H1 (cell line): Measurements from ENCODE around the gene SH3BP5. TPM values are rescaled to one million over a fixed set of nuclear protein-coding genes. Genes with fewer than 3 reads are reported as not detected.

ENCODE experiments used
- CBX8 ChIP-seq: fragments of 300-800, 300-1000 bp; sonication (generic); IDR thresholded peaks from 2 replicates; pipeline ENCODE4 v1.7.1; 2016; ENCODE audit warnings: low read depth, low read length, borderline replicate concordance
- CEBPB ChIP-seq: IDR thresholded peaks from 2 replicates; pipeline ENCODE4 v1.6.1; 2012; ENCODE audit warnings: low read depth, low read length
- CHD1 ChIP-seq: IDR thresholded peaks from 2 replicates; pipeline ENCODE4 v1.6.1; 2012; ENCODE audit warnings: low read depth, low read length, improper control_type of control experiment
- polyA plus RNA-seq, 7 experiments: library from polyadenylated mRNA; depleted of rRNA in 3 of 7; stranded (reverse) in 5 of 7; unstranded in 2 of 7; fragments of >200 nt in 5 of 7; fragments of 200-250 nt in 2 of 7; gene quantifications; 1 replicate in 5 of 7; 2 replicates in 1 of 7; 4 replicates in 1 of 7; pipeline versions ENCODE4 v1.2.1 to v1.2.3, GENCODE V29; 2011 to 2013; ENCODE audit warnings: missing spikeins in 2 of 7, mixed read lengths in 2 of 7
- total RNA-seq: library from RNA; stranded (reverse); fragmentation: NEBNext Ultra II Directional; extraction: Animal tissue kit (Norgen Biotek cat#: 25700); gene quantifications from 2 replicates; pipeline ENCODE4 v1.2.1, GENCODE V29; 2021
- TF ChIP-seq, protein P1 (sequence below): fragments of 300-600 bp; sonication (generic); IDR thresholded peaks from 2 replicates; pipeline ENCODE4 v1.7.1; 2012; ENCODE audit warnings: low read length, moderate library complexity, mild to moderate bottlenecking, inconsistent platforms; ENCODE audit not compliant: insufficient replicate concordance

The SH3BP5 gene
- total and polyA plus RNA-seq, 2 of the 8 experiments (the other 6 are each of a cell fraction or from before 2014, with no cell fraction given) = 7.1 to 9.7 TPM

DNA sequence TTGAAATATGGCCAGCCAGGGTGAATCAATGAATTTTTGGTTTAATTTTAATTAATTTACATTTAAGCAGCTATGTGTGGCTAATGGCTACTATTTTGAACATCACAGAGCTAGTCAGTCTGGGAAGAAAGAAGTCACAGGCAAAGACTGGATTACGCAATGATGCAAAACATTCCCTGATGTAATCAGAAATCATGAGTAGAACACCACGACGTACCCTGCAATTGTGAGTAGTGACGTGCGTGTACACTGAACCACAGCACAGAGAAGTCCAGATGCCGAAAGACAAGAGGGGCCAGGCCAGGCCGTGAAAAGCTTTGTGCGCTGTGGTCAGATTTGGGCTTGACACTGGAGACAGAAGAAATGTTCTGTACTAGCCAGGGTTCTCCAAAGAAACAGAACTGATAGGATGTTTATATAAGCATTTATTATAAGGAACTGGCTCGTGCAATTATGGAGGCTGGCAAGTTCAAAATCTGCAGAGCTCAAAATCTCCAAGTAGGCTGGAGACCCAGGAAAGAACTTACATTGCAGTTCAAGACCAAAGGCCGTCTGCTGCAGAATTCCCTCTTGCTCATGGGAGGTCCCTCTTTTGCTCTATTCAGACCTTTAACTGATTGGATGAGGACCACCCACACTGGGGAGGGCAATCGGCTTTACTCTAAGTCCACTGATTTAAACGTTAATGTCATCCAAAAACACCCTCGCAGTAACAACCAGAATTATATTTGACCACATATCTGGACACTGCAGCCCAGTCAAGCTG is 44.6 kb downstream of the SH3BP5 start (continued):
- TF ChIP-seq, protein P1, sequence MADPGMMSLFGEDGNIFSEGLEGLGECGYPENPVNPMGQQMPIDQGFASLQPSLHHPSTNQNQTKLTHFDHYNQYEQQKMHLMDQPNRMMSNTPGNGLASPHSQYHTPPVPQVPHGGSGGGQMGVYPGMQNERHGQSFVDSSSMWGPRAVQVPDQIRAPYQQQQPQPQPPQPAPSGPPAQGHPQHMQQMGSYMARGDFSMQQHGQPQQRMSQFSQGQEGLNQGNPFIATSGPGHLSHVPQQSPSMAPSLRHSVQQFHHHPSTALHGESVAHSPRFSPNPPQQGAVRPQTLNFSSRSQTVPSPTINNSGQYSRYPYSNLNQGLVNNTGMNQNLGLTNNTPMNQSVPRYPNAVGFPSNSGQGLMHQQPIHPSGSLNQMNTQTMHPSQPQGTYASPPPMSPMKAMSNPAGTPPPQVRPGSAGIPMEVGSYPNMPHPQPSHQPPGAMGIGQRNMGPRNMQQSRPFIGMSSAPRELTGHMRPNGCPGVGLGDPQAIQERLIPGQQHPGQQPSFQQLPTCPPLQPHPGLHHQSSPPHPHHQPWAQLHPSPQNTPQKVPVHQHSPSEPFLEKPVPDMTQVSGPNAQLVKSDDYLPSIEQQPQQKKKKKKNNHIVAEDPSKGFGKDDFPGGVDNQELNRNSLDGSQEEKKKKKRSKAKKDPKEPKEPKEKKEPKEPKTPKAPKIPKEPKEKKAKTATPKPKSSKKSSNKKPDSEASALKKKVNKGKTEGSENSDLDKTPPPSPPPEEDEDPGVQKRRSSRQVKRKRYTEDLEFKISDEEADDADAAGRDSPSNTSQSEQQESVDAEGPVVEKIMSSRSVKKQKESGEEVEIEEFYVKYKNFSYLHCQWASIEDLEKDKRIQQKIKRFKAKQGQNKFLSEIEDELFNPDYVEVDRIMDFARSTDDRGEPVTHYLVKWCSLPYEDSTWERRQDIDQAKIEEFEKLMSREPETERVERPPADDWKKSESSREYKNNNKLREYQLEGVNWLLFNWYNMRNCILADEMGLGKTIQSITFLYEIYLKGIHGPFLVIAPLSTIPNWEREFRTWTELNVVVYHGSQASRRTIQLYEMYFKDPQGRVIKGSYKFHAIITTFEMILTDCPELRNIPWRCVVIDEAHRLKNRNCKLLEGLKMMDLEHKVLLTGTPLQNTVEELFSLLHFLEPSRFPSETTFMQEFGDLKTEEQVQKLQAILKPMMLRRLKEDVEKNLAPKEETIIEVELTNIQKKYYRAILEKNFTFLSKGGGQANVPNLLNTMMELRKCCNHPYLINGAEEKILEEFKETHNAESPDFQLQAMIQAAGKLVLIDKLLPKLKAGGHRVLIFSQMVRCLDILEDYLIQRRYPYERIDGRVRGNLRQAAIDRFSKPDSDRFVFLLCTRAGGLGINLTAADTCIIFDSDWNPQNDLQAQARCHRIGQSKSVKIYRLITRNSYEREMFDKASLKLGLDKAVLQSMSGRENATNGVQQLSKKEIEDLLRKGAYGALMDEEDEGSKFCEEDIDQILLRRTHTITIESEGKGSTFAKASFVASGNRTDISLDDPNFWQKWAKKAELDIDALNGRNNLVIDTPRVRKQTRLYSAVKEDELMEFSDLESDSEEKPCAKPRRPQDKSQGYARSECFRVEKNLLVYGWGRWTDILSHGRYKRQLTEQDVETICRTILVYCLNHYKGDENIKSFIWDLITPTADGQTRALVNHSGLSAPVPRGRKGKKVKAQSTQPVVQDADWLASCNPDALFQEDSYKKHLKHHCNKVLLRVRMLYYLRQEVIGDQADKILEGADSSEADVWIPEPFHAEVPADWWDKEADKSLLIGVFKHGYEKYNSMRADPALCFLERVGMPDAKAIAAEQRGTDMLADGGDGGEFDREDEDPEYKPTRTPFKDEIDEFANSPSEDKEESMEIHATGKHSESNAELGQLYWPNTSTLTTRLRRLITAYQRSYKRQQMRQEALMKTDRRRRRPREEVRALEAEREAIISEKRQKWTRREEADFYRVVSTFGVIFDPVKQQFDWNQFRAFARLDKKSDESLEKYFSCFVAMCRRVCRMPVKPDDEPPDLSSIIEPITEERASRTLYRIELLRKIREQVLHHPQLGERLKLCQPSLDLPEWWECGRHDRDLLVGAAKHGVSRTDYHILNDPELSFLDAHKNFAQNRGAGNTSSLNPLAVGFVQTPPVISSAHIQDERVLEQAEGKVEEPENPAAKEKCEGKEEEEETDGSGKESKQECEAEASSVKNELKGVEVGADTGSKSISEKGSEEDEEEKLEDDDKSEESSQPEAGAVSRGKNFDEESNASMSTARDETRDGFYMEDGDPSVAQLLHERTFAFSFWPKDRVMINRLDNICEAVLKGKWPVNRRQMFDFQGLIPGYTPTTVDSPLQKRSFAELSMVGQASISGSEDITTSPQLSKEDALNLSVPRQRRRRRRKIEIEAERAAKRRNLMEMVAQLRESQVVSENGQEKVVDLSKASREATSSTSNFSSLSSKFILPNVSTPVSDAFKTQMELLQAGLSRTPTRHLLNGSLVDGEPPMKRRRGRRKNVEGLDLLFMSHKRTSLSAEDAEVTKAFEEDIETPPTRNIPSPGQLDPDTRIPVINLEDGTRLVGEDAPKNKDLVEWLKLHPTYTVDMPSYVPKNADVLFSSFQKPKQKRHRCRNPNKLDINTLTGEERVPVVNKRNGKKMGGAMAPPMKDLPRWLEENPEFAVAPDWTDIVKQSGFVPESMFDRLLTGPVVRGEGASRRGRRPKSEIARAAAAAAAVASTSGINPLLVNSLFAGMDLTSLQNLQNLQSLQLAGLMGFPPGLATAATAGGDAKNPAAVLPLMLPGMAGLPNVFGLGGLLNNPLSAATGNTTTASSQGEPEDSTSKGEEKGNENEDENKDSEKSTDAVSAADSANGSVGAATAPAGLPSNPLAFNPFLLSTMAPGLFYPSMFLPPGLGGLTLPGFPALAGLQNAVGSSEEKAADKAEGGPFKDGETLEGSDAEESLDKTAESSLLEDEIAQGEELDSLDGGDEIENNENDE = no peak
- TF ChIP-seq CBX8 (no peak), CEBPB (peak; percentile 81; the same call in 1 of the 2 replicates), CHD1 (no peak)
